Measurements from ENCODE around the gene FHIT.

GRCh38 chr3:60250206-60250605 lies 1001.0 kb downstream of the FHIT start:
- TF ChIP-seq GATA2 (IDR thresholded peaks at IDR 0.05; ENCODE audit: low read depth, low read length), result no peak
- TF ChIP-seq GATA3 (IDR thresholded peaks at IDR 0.05; ENCODE audit: low read depth, low read length), result no peak

All from SH-SY5Y (cell line).